Measurements from ENCODE around the gene AP1S3. TPM values are rescaled to one million over a fixed set of nuclear protein-coding genes. Genes with fewer than 3 reads are reported as not detected.
"Not testable (repeated sequence)": the region's sequence is repeated elsewhere in the genome, so short reads cannot be mapped to it uniquely, and the experiment has no call there.

AP1S3 gene
- total RNA-seq, 2 experiments from 2014 or later, result 10.7 to 12.8 TPM

GRCh38 chr2:223765221-223765785 is 72.1 kb downstream of the AP1S3 start:
- CTCF ChIA-PET, result interaction anchor here (0.7 kb wide), 1 partner anchor 12 kb away, joined by 3 read pairs; no protein-coding TSS in a partner anchor
- Mint-ChIP-seq H3K9me3 (no peaks in the 10 kb centered on the region), H3K4me3 (no peak overlapping the region), H3K27ac (no peak overlapping the region), H3K36me3 (ENCODE audit: low read depth) (peaks cover 6% of the 10 kb centered on the region), H3K4me1 (ENCODE audit: low read depth) (peaks cover 3% of the 10 kb centered on the region), H3K27me3 (ENCODE audit: low read depth) (no peaks in the 10 kb centered on the region)
- intact Hi-C loops (cut with micrococcal nuclease), result no loop called here
- no peak for DNase-seq

- DNase-seq, result no peak
- no peaks in the 10 kb centered on the region for H3K9me3 Mint-ChIP-seq
Observed at GRCh38 chr2:223764796-223765195, 72.6 kb downstream of the AP1S3 start.

GRCh38 chr2:223762853-223763252 is 74.5 kb downstream of the AP1S3 start:
- Mint-ChIP-seq H3K4me1 (ENCODE audit: low read depth) (peaks cover 6% of the 10 kb centered on the region), H3K27me3 (ENCODE audit: low read depth) (no peaks in the 10 kb centered on the region), H3K27ac (no peak overlapping the region), H3K4me3 (no peak overlapping the region), H3K9me3 (no peaks in the 10 kb centered on the region), H3K36me3 (ENCODE audit: low read depth) (peaks cover 6% of the 10 kb centered on the region)
- CTCF ChIA-PET, result no interaction called here
- intact Hi-C loops (cut with micrococcal nuclease), result no loop called here
- DNase-seq, result no peak

More at GRCh38 chr2:223764796-223765195, 72.6 kb downstream of the AP1S3 start:
- H3K4me1 Mint-ChIP-seq (ENCODE audit: low read depth), result peaks cover 5% of the 10 kb centered on the region
- H3K36me3 Mint-ChIP-seq (ENCODE audit: low read depth), result peaks cover 6% of the 10 kb centered on the region
- H3K4me3 Mint-ChIP-seq, result no peak overlapping the region
- intact Hi-C loops (cut with micrococcal nuclease), result no loop called here
- no peak overlapping the region for H3K27ac Mint-ChIP-seq
- CTCF ChIA-PET, result no interaction called here
- no peaks in the 10 kb centered on the region for H3K27me3 Mint-ChIP-seq (ENCODE audit: low read depth)

- not testable (repeated sequence) for H3K27me3 Mint-ChIP-seq (ENCODE audit: low read depth); H3K27ac Mint-ChIP-seq; H3K9me3 Mint-ChIP-seq; DNase-seq; H3K4me3 Mint-ChIP-seq; H3K36me3 Mint-ChIP-seq (ENCODE audit: low read depth); H3K4me1 Mint-ChIP-seq (ENCODE audit: low read depth)
- CTCF ChIA-PET, result interaction anchor here (0.6 kb wide), 1 partner anchor 650 kb away, joined by 3 read pairs; no protein-coding TSS in a partner anchor
- intact Hi-C loops (cut with micrococcal nuclease), result loop anchor here (2.0 kb wide), 1 partner anchor 63 kb away; no protein-coding TSS in a partner anchor
Observed at GRCh38 chr2:223761746-223762145, 75.6 kb downstream of the AP1S3 start.

GRCh38 chr2:223760838-223761502 is 76.4 kb downstream of the AP1S3 start:
- DNase-seq, result peak; percentile 47
- peaks cover 6% of the 10 kb centered on the region for H3K4me1 Mint-ChIP-seq (ENCODE audit: low read depth)
- no peak overlapping the region for H3K4me3 Mint-ChIP-seq
- no peaks in the 10 kb centered on the region for H3K9me3 Mint-ChIP-seq
- H3K27ac Mint-ChIP-seq, result no peak overlapping the region
- no peaks in the 10 kb centered on the region for H3K27me3 Mint-ChIP-seq (ENCODE audit: low read depth)
- CTCF ChIA-PET, result interaction anchor here (0.5 to 0.6 kb wide), 3 partner anchors 100 to 651 kb away, joined by 3 to 5 read pairs (median 3); no protein-coding TSS in a partner anchor
- intact Hi-C loops (cut with micrococcal nuclease), result loop anchor here (2.0 kb wide), 1 partner anchor 62 kb away; no protein-coding TSS in a partner anchor
- H3K36me3 Mint-ChIP-seq (ENCODE audit: low read depth), result peaks cover 1% of the 10 kb centered on the region

- H3K27ac Mint-ChIP-seq, result no peak overlapping the region
- no peak for DNase-seq
- no peaks in the 10 kb centered on the region for H3K36me3 Mint-ChIP-seq (ENCODE audit: low read depth)
Observed at GRCh38 chr2:223759569-223760430, 77.6 kb downstream of the AP1S3 start.

GRCh38 chr2:223758131-223758840 is 79.1 kb downstream of the AP1S3 start:
- Mint-ChIP-seq H3K4me3 (no peak overlapping the region), H3K9me3 (no peaks in the 10 kb centered on the region), H3K4me1 (ENCODE audit: low read depth) (peaks cover 6% of the 10 kb centered on the region), H3K36me3 (ENCODE audit: low read depth) (no peaks in the 10 kb centered on the region), H3K27ac (no peak overlapping the region), H3K27me3 (ENCODE audit: low read depth) (no peaks in the 10 kb centered on the region)
- CTCF ChIA-PET, result no interaction called here
- DNase-seq, result no peak
- intact Hi-C loops (cut with micrococcal nuclease), result no loop called here

More at GRCh38 chr2:223759569-223760430, 77.6 kb downstream of the AP1S3 start:
- Mint-ChIP-seq H3K4me1 (ENCODE audit: low read depth) (peaks cover 6% of the 10 kb centered on the region), H3K27me3 (ENCODE audit: low read depth) (no peaks in the 10 kb centered on the region), H3K4me3 (no peak overlapping the region), H3K9me3 (no peaks in the 10 kb centered on the region)
- CTCF ChIA-PET, result no interaction called here
- intact Hi-C loops (cut with micrococcal nuclease), result loop anchor here (2.0 kb wide), 1 partner anchor 61 kb away; no protein-coding TSS in a partner anchor

GRCh38 chr2:223753940-223754339 is 83.4 kb downstream of the AP1S3 start:
- no peak for DNase-seq
- CTCF ChIA-PET, result interaction anchor here (1.0 kb wide), 1 partner anchor 12 kb away, joined by 3 read pairs; no protein-coding TSS in a partner anchor
- Mint-ChIP-seq H3K9me3 (no peaks in the 10 kb centered on the region), H3K27me3 (ENCODE audit: low read depth) (peaks cover 11% of the 10 kb centered on the region), H3K4me3 (no peak overlapping the region), H3K27ac (no peak overlapping the region), H3K36me3 (ENCODE audit: low read depth) (no peaks in the 10 kb centered on the region), H3K4me1 (ENCODE audit: low read depth) (no peaks in the 10 kb centered on the region)
- intact Hi-C loops (cut with micrococcal nuclease), result no loop called here

- intact Hi-C loops (cut with micrococcal nuclease), result no loop called here
- Mint-ChIP-seq H3K27me3 (ENCODE audit: low read depth) (peaks cover 18% of the 10 kb centered on the region), H3K4me3 (no peak overlapping the region), H3K36me3 (ENCODE audit: low read depth) (no peaks in the 10 kb centered on the region), H3K27ac (no peak overlapping the region), H3K9me3 (no peaks in the 10 kb centered on the region), H3K4me1 (ENCODE audit: low read depth) (no peaks in the 10 kb centered on the region)
- DNase-seq, result no peak
- CTCF ChIA-PET, result no interaction called here
Observed at GRCh38 chr2:223751012-223751411, 86.4 kb downstream of the AP1S3 start.

- Mint-ChIP-seq H3K9me3 (no peaks in the 10 kb centered on the region), H3K27me3 (ENCODE audit: low read depth) (peaks cover 22% of the 10 kb centered on the region), H3K4me1 (ENCODE audit: low read depth) (no peaks in the 10 kb centered on the region), H3K36me3 (ENCODE audit: low read depth) (no peaks in the 10 kb centered on the region), H3K4me3 (no peak overlapping the region), H3K27ac (no peak overlapping the region)
- DNase-seq, result no peak
- intact Hi-C loops (cut with micrococcal nuclease), result no loop called here
- CTCF ChIA-PET, result no interaction called here
Observed at GRCh38 chr2:223747392-223748042, 89.9 kb downstream of the AP1S3 start.

GRCh38 chr2:223746611-223747010 is 90.8 kb downstream of the AP1S3 start:
- DNase-seq, result no peak
- H3K4me1 Mint-ChIP-seq (ENCODE audit: low read depth), result no peaks in the 10 kb centered on the region
- intact Hi-C loops (cut with micrococcal nuclease), result no loop called here
- H3K27me3 Mint-ChIP-seq (ENCODE audit: low read depth), result peaks cover 22% of the 10 kb centered on the region
- no peak overlapping the region for H3K4me3 Mint-ChIP-seq
- H3K27ac Mint-ChIP-seq, result no peak overlapping the region
- no peaks in the 10 kb centered on the region for H3K9me3 Mint-ChIP-seq
- CTCF ChIA-PET, result no interaction called here
- H3K36me3 Mint-ChIP-seq (ENCODE audit: low read depth), result no peaks in the 10 kb centered on the region

All from activated naive CD4-positive, alpha-beta T cell treated with anti-CD3 and anti-CD28 coated beads for 36 hours (primary cell).